Right cardiac atrium (tissue), 5 donors: Measurements from ENCODE around the gene AURKAIP1. TPM values are rescaled to one million over a fixed set of nuclear protein-coding genes. Genes with fewer than 3 reads are reported as not detected.
"Not testable (repeated sequence)": the region's sequence is repeated elsewhere in the genome, so short reads cannot be mapped to it uniquely, and the experiment has no call there.

Source experiments
- ATAC-seq, 2 donors: fragments of 200-7000 bp; cut with Tn5 transposase; one replicate each; pipeline versions ENCODE4 v1.8.0 to v1.9.1; 2020; ENCODE audit warnings: moderate library complexity in 2 of 2, mild to moderate bottlenecking in 1 of 2
- DNase-seq, 3 donors: peaks; one replicate each; pipeline ENCODE4 v3.0.0-alpha.2; 2020
- H3K27ac ChIP-seq: one replicate; pipeline ENCODE4 v1.5.1; 2013; ENCODE audit warnings: mild to moderate bottlenecking, low read length, control low read depth, moderate library complexity
- H3K27me3 ChIP-seq: one replicate; pipeline ENCODE4 v1.6.1; 2013; ENCODE audit not compliant: control insufficient read depth, insufficient read depth
- H3K4me1 ChIP-seq: one replicate; pipeline ENCODE4 v1.6.1; 2013; ENCODE audit warnings: low read length; ENCODE audit not compliant: control insufficient read depth, insufficient read depth
- H3K4me3 ChIP-seq: one replicate; pipeline ENCODE4 v1.5.1; 2013; ENCODE audit warnings: low read length, control low read depth
- H3K9me3 ChIP-seq: one replicate; pipeline ENCODE4 v1.6.1; 2013; ENCODE audit warnings: low read length; ENCODE audit not compliant: control insufficient read depth
- WGBS: extraction: QIAGEN DNeasy Blood & Tissue Kit; methylation state at CpG from one replicate; pipeline ENCODE4 v1.1.7; 2013; 5-methylcytosine and 5-hydroxymethylcytosine counted together
- intact Hi-C, 4 donors: fragments of 100-400 bp; cut with DNase I; formaldehyde crosslinking; loops; one replicate each; pipeline versions ENCODE4 v1.11.0 to v1.14.0; 2022 to 2023
- polyA plus RNA-seq: library from polyadenylated mRNA; stranded (reverse); fragments of 200-250 nt; gene quantifications from one replicate; pipeline ENCODE4 v1.2.3, GENCODE V29; 2013
- total RNA-seq, 4 donors: library from RNA; stranded (reverse); fragmentation: NEBNext Ultra II Directional; extraction: Animal tissue kit (Norgen Biotek cat#: 25700); gene quantifications; one replicate each; pipeline ENCODE4 v1.2.1, GENCODE V29; 2021
- donor health status: healthy with polysubstance abuse.
- donor health status: DM: no; HTN: yes; CAD: no.
- donor health status: DM: no; HTN: no; CAD: no.
- donor health status: DM: no; HTN: yes; CAD: no; lungs with severe emphysema.
- donor health status: DM: yes; HTN: yes; CAD: no.

Gene AURKAIP1
- total and polyA plus RNA-seq, 5 donors = 175 to 331 (median 194) TPM

GRCh38 chr1:1419363-1419812 is 44.4 kb upstream of the AURKAIP1 start:
- DNase-seq (peak in 1 of 3 donors; percentile 57), ATAC-seq (peak; percentile 21)

GRCh38 chr1:1418464-1419362 is 43.7 kb upstream of the AURKAIP1 start:
- WGBS = 91% methylated on average over 26 of the region's 26 CpGs
- ATAC-seq = peak; percentile 13 to 46
- Histone ChIP-seq H3K9me3 (no peaks in the 10 kb centered on the region), H3K27ac (no peak overlapping the region), H3K4me1 (no peaks in the 10 kb centered on the region), H3K4me3 (no peak overlapping the region), H3K27me3 (no peaks in the 10 kb centered on the region)
- DNase-seq = peak in 1 of 3 donors; percentile 58
- intact Hi-C loops = no loop called here

More at GRCh38 chr1:1419363-1419812, 44.4 kb upstream of the AURKAIP1 start:
- intact Hi-C loops = no loop called here
- H3K9me3 ChIP-seq = no peaks in the 10 kb centered on the region
- peak overlapping the region; percentile 53 for H3K4me3 ChIP-seq
- H3K27ac ChIP-seq = peak overlapping the region; percentile 1
- H3K4me1 ChIP-seq = no peaks in the 10 kb centered on the region
- no peaks in the 10 kb centered on the region for H3K27me3 ChIP-seq
- WGBS = 84% methylated on average over 21 of the region's 21 CpGs

- H3K4me3 ChIP-seq, H3K4me1 ChIP-seq, H3K27ac ChIP-seq, ATAC-seq, intact Hi-C loops, H3K9me3 ChIP-seq, H3K27me3 ChIP-seq: not testable (repeated sequence)
- DNase-seq = peak in 2 of 3 donors; percentile 18 to 42
- 90% methylated on average over 25 of the region's 25 CpGs for WGBS
Measured at GRCh38 chr1:1417825-1418463, 42.9 kb upstream of the AURKAIP1 start.

- H3K4me3 ChIP-seq, H3K4me1 ChIP-seq, H3K27me3 ChIP-seq, H3K9me3 ChIP-seq, H3K27ac ChIP-seq, intact Hi-C loops, ATAC-seq: not testable (repeated sequence)
- peak in 2 of 3 donors; percentile 6 to 12 for DNase-seq
- 77% methylated on average over 5 of the region's 5 CpGs for WGBS
Measured at GRCh38 chr1:1417396-1417795, 42.4 kb upstream of the AURKAIP1 start.

- ATAC-seq (no peak), DNase-seq (peak in 2 of 3 donors; percentile 18 to 29)
- Histone ChIP-seq H3K4me1 (no peaks in the 10 kb centered on the region), H3K27ac (no peak overlapping the region), H3K27me3 (no peaks in the 10 kb centered on the region), H3K9me3 (no peaks in the 10 kb centered on the region), H3K4me3 (no peak overlapping the region)
- WGBS = 75% methylated on average over 13 of the region's 13 CpGs
- intact Hi-C loops = no loop called here
Measured at GRCh38 chr1:1415751-1416150, 40.7 kb upstream of the AURKAIP1 start.

GRCh38 chr1:1412311-1412902 is 37.4 kb upstream of the AURKAIP1 start:
- H3K27me3 ChIP-seq, H3K4me1 ChIP-seq, intact Hi-C loops, H3K4me3 ChIP-seq, H3K27ac ChIP-seq, H3K9me3 ChIP-seq, ATAC-seq: not testable (repeated sequence)
- DNase-seq = peak in 1 of 3 donors; percentile 5
- 95% methylated on average over 11 of the region's 11 CpGs for WGBS

GRCh38 chr1:1411626-1412025 is 36.6 kb upstream of the AURKAIP1 start:
- 95% methylated on average over 13 of the region's 13 CpGs for WGBS
- no peak for ATAC-seq
- no peaks in the 10 kb centered on the region for H3K4me1 ChIP-seq
- H3K9me3 ChIP-seq = no peaks in the 10 kb centered on the region
- DNase-seq = peak in 2 of 3 donors; percentile 49 to 51
- intact Hi-C loops = no loop called here
- no peak overlapping the region for H3K4me3 ChIP-seq
- H3K27ac ChIP-seq = no peak overlapping the region
- H3K27me3 ChIP-seq = no peaks in the 10 kb centered on the region

GRCh38 chr1:1410238-1410637 is 35.2 kb upstream of the AURKAIP1 start:
- intact Hi-C loops, H3K4me3 ChIP-seq, H3K27me3 ChIP-seq, DNase-seq, H3K9me3 ChIP-seq, ATAC-seq, H3K4me1 ChIP-seq, H3K27ac ChIP-seq: not testable (repeated sequence)
- WGBS = 61% methylated on average over 8 of the region's 8 CpGs

- ATAC-seq = no peak
- Histone ChIP-seq H3K9me3 (no peaks in the 10 kb centered on the region), H3K4me1 (peaks cover 7% of the 10 kb centered on the region), H3K4me3 (peak overlapping the region; percentile 94), H3K27ac (peak overlapping the region; percentile 79), H3K27me3 (no peaks in the 10 kb centered on the region)
- intact Hi-C loops = no loop called here
- peak in 2 of 3 donors; percentile 63 to 66 for DNase-seq
- 9% methylated on average over 41 of the region's 41 CpGs for WGBS
Measured at GRCh38 chr1:1407636-1408318, 32.8 kb upstream of the AURKAIP1 start.

- peak within 1 kb of the TSS; percentile 94 for H3K4me3 ChIP-seq
- H3K4me1 ChIP-seq = peaks cover 7% of the 10 kb centered on the region
- ATAC-seq = peak; percentile 96 to 97
- intact Hi-C loops = no loop called here
- no peaks in the 10 kb centered on the region for H3K27me3 ChIP-seq
- peak within 1 kb of the TSS; percentile 79 for H3K27ac ChIP-seq
- WGBS = under 1% methylated on average over 98 of the region's 98 CpGs
- H3K9me3 ChIP-seq = no peaks in the 10 kb centered on the region
- DNase-seq = peak; percentile 95 to 98 (median 98)
Measured at GRCh38 chr1:1406821-1407635, 32.0 kb upstream of the AURKAIP1 start, which contains the start of gene MRPL20. MRPL20 (minus strand) TSS chr1:1407293; CDS start chr1:1407217, 76 bp downstream.
